Pericardium fibroblast (primary cell): ENCODE results near the gene MFAP4. TPM values are rescaled to one million over a fixed set of nuclear protein-coding genes. Genes with fewer than 3 reads are reported as not detected.

Source experiments
- total RNA-seq: library from RNA; depleted of rRNA; stranded (reverse); fragments of >200 nt; gene quantifications from 2 replicates; pipeline ENCODE4 v1.2.3, GENCODE V29; 2015

MFAP4 gene
- 452 and 638 TPM in 2 replicates for total RNA-seq

GRCh38 chr17:19386974-19387920, at the start of gene MFAP4:
TSS of gene MFAP4 (minus strand) at chr17:19387190. CDS start at chr17:19387155, 35 bp downstream.

GRCh38 chr17:19410875-19411620, 24.1 kb upstream of the MFAP4 start, which contains the start of gene RNF112:
TSS of gene RNF112 (plus strand) at chr17:19411232. CDS start at chr17:19411409, 177 bp downstream.

GRCh38 chr17:19378416-19379360, 8.3 kb downstream of the MFAP4 start, which contains the start of gene MAPK7:
TSS of gene MAPK7 (plus strand) at chr17:19378498. CDS start at chr17:19378901, 403 bp downstream.

GRCh38 chr17:19362277-19363113, 24.5 kb downstream of the MFAP4 start, which contains the start of gene B9D1:
TSS of gene B9D1 (minus strand) at chr17:19362723. CDS start at chr17:19362569, 154 bp downstream.

Other genes with a start within 250 kb of the MFAP4 start
- gene EPN2, start 149.8 kb downstream of the MFAP4 start, total RNA-seq = 18.4 and 21.0 TPM in 2 replicates
- 12.8 and 14.1 TPM in 2 replicates for gene B9D1, start 24.5 kb downstream of the MFAP4 start, total RNA-seq
- 26.1 and 35.3 TPM in 2 replicates for gene MAPK7, start 8.7 kb downstream of the MFAP4 start, total RNA-seq
- gene RNF112, start 24.0 kb upstream of the MFAP4 start, total RNA-seq = 2.3 and 11.3 TPM in 2 replicates
- 0.43 and 0.70 TPM in 2 replicates for gene SLC47A1, start 146.7 kb upstream of the MFAP4 start, total RNA-seq